Measurements from ENCODE around the gene MDFI.

Gene MDFI

GRCh38 chr6:41654151-41654697 lies 16.0 kb downstream of the MDFI start:
- no peak for DNase-seq (ENCODE audit: low read depth)
- no peak overlapping the region for H3K4me3 ChIP-seq (ENCODE audit: low read length)
- TF ChIP-seq, protein P1, sequence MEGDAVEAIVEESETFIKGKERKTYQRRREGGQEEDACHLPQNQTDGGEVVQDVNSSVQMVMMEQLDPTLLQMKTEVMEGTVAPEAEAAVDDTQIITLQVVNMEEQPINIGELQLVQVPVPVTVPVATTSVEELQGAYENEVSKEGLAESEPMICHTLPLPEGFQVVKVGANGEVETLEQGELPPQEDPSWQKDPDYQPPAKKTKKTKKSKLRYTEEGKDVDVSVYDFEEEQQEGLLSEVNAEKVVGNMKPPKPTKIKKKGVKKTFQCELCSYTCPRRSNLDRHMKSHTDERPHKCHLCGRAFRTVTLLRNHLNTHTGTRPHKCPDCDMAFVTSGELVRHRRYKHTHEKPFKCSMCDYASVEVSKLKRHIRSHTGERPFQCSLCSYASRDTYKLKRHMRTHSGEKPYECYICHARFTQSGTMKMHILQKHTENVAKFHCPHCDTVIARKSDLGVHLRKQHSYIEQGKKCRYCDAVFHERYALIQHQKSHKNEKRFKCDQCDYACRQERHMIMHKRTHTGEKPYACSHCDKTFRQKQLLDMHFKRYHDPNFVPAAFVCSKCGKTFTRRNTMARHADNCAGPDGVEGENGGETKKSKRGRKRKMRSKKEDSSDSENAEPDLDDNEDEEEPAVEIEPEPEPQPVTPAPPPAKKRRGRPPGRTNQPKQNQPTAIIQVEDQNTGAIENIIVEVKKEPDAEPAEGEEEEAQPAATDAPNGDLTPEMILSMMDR (conservative IDR thresholded peaks at IDR 0.05; ENCODE audit: low read length): no peak

DNA sequence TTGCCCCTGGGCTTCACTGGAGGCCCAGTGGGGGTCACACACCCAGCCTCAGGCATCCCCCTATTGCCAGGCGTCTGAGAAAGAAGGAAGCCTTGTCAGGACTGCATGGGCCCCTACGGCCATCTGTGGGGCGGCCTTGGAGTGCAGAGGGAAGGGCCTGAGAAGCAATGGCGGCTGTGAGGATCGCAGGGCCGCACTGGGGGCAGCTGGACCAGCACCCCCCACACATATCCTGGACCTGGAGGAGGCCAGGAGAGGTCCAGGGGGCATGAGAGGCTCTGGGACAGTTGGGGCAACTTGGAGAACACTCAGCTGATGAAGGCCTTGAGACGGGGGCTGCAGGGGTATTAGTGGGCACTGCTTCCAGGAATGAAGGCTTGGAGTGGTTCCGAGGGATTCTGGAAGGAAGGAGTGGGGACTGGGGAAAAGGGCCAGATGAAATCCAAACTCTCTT lies 16.5 kb downstream of the MDFI start:
- no peak for DNase-seq (ENCODE audit: low read depth)
- TF ChIP-seq, protein P1 (conservative IDR thresholded peaks at IDR 0.05; ENCODE audit: low read length): no peak
- no peak overlapping the region for H3K4me3 ChIP-seq (ENCODE audit: low read length)

GRCh38 chr6:41655176-41655575 lies 16.9 kb downstream of the MDFI start:
- DNase-seq (ENCODE audit: low read depth): no peak
- TF ChIP-seq, protein P1 (conservative IDR thresholded peaks at IDR 0.05; ENCODE audit: low read length): no peak
- no peak overlapping the region for H3K4me3 ChIP-seq (ENCODE audit: low read length)

DNA sequence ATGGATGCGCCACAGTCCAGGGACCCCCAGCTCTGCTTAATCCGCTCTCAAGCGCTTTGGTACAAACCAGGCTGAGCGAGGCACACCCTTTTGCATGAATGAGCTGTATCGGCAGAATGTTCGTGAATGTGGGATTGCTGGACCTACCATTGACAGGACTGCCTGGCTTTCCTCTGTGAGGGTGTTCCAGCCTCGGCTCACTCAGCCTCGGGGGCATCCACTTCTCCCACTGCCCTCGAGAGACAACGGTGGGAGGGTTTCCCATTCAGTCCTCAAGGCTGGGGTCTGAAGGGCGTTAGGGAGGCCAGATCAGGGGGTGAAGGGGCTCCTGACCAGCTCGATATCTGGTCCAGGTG lies 17.4 kb downstream of the MDFI start:
- no peak overlapping the region for H3K4me3 ChIP-seq (ENCODE audit: low read length)
- DNase-seq (ENCODE audit: low read depth): no peak
- TF ChIP-seq, protein P1 (conservative IDR thresholded peaks at IDR 0.05; ENCODE audit: low read length): no peak

DNA sequence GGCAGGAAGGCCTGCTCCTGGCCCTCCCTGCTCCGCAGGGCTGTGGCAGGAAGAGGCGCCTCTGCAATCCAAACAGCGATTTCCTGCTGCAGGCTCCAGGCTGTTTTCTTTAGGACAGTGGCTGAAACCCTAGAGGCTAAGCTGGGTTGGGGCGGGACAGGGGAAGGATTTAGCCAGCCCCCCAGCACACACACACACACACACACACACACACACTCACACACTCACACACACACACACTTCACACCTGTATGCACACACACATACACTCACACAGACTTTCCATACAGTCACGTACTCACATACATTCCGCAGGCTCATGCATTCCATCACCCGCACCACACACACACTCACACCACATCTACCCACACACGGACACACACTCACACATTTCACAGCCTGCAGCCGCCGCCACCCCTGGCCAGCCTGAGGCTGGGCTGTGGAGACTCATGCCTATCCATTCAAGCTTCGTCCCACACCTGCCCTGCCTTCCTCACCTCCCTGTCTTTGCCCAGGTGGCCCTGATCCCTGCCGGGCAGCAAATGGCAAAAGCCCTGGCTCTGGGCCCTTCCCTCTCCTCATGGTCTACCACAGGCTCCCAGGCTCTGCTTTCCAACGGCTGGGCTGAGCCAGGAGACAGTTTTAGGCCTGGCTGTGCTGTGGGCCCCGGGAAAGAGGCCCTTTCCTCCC lies 17.9 kb downstream of the MDFI start:
- DNase-seq (ENCODE audit: low read depth): no peak
- TF ChIP-seq, protein P1 (conservative IDR thresholded peaks at IDR 0.05; ENCODE audit: low read length): no peak
- H3K4me3 ChIP-seq (ENCODE audit: low read length): no peak overlapping the region

DNA sequence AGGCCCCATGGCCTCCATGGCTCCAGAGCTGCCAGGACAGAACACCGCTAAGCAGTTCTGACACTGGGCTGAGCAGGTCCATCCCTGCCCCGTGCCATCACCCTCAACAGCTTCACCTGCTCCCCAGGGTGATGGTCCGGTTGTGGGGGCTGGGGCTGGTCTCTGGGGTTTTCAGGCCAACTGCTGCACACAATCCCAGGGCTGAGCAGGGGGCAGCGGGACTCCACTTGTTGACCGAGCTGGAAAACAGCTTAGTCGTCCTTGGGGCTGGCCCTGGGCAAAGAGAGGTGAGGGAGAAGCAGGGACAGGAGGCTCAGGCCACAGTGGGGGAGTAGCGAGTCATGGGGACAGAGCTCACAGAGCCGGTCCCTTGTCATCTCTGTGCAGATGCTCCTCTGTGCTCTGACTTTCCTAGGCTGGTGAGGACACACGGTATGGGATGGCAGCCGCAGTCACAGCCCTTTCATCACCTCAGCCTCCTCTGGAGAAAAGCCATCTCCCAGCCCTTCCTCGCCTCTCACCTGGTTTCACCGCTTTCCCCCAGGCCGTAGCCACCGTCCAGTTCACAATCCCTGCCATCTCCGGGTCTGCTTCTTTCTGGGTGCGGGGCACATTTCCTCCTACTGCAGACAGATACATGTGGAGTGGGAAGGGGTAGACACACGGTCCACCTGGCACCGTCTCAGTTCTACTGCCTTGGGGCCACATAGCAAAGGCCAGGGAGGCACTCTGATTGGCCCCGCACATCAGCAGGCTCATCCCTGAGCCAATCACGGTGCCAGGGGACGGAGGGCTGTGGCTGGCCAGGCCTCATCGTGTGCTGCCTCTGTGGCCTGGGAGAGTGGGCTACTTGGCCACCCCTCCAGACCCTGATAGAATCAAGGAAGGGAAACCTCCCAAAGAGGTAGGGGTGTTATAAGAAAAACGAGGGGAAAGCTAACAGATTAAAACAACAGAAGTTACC lies 19.1 kb downstream of the MDFI start:
- H3K4me3 ChIP-seq (ENCODE audit: low read length): no peak overlapping the region
- no peak for DNase-seq (ENCODE audit: low read depth)
- TF ChIP-seq, protein P1 (conservative IDR thresholded peaks at IDR 0.05; ENCODE audit: low read length): no peak

All from AG10803 (cell line).